ENCODE measurements around the gene ADORA2A.

Gene ADORA2A

GRCh38 chr22:24420977-24421343, 6.4 kb upstream of the ADORA2A start:
- no peak for TF ChIP-seq ZBTB7A (IDR thresholded peaks at IDR 0.05; ENCODE audit: low read depth)
- no peak for TF ChIP-seq NFIC (IDR thresholded peaks at IDR 0.05)
- no peak for TF ChIP-seq EGR1 (IDR thresholded peaks at IDR 0.05)
- no peak for TF ChIP-seq RAD21 (IDR thresholded peaks at IDR 0.05; ENCODE audit: low read depth)
- no peak for TF ChIP-seq YY1 (IDR thresholded peaks at IDR 0.05; ENCODE audit: low read depth)
- no peak for TF ChIP-seq CREB1 (IDR thresholded peaks at IDR 0.05; ENCODE audit: low read depth)
- TF ChIP-seq EP300 (IDR thresholded peaks at IDR 0.05; ENCODE audit: borderline replicate concordance), result no peak

GRCh38 chr22:24421428-24421931, 5.9 kb upstream of the ADORA2A start:
- TF ChIP-seq EGR1 (IDR thresholded peaks at IDR 0.05), result no peak
- TF ChIP-seq RAD21 (IDR thresholded peaks at IDR 0.05; ENCODE audit: low read depth), result peak; percentile 56

- TF ChIP-seq YY1 (IDR thresholded peaks at IDR 0.05; ENCODE audit: low read depth), result no peak
- no peak for TF ChIP-seq TCF12 (IDR thresholded peaks at IDR 0.05; ENCODE audit: low read depth)
- TF ChIP-seq MAX (IDR thresholded peaks at IDR 0.05), result no peak
- TF ChIP-seq TAF1 (IDR thresholded peaks at IDR 0.05; ENCODE audit: low read depth), result no peak
- TF ChIP-seq CEBPB (IDR thresholded peaks at IDR 0.05), result no peak
- no peak for TF ChIP-seq FOXM1 (IDR thresholded peaks at IDR 0.05; ENCODE audit: borderline replicate concordance, low read depth)
These were observed 5.2 kb upstream of the ADORA2A start for GRCh38 chr22:24422102-24422665.

GRCh38 chr22:24423519-24424000, 3.8 kb upstream of the ADORA2A start:
- TF ChIP-seq TAF1 (IDR thresholded peaks at IDR 0.05; ENCODE audit: low read depth) (no peak), RAD21 (IDR thresholded peaks at IDR 0.05; ENCODE audit: low read depth) (peak; percentile 66), ZBTB7A (IDR thresholded peaks at IDR 0.05; ENCODE audit: low read depth) (no peak), REST (IDR thresholded peaks at IDR 0.05; ENCODE audit: low read depth) (no peak), YY1 (IDR thresholded peaks at IDR 0.05; ENCODE audit: low read depth) (no peak)

GRCh38 chr22:24424001-24424900, 3.1 kb upstream of the ADORA2A start:
- TF ChIP-seq YY1 (IDR thresholded peaks at IDR 0.05; ENCODE audit: low read depth), result no peak
- no peak for TF ChIP-seq FOXM1 (IDR thresholded peaks at IDR 0.05; ENCODE audit: borderline replicate concordance, low read depth)
- TF ChIP-seq RAD21 (IDR thresholded peaks at IDR 0.05; ENCODE audit: low read depth), result no peak
- no peak for TF ChIP-seq ZBTB7A (IDR thresholded peaks at IDR 0.05; ENCODE audit: low read depth)
- no peak for TF ChIP-seq NFIC (IDR thresholded peaks at IDR 0.05)
- no peak for TF ChIP-seq USF1 (IDR thresholded peaks at IDR 0.05)
- no peak for TF ChIP-seq CREB1 (IDR thresholded peaks at IDR 0.05; ENCODE audit: low read depth)
- no peak for TF ChIP-seq MAX (IDR thresholded peaks at IDR 0.05)
- no peak for TF ChIP-seq REST (IDR thresholded peaks at IDR 0.05; ENCODE audit: low read depth)
- no peak for TF ChIP-seq TAF1 (IDR thresholded peaks at IDR 0.05; ENCODE audit: low read depth)
- no peak for TF ChIP-seq EGR1 (IDR thresholded peaks at IDR 0.05)
- no peak for TF ChIP-seq CEBPB (IDR thresholded peaks at IDR 0.05)
- TF ChIP-seq EP300 (IDR thresholded peaks at IDR 0.05; ENCODE audit: borderline replicate concordance), result no peak
- TF ChIP-seq TCF12 (IDR thresholded peaks at IDR 0.05; ENCODE audit: low read depth), result no peak
- no peak for TF ChIP-seq TEAD4 (IDR thresholded peaks at IDR 0.05)
